GM18508 (cell line): ENCODE data around the gene FAM81B.

Source experiments
- ATAC-seq: cut with Tn5 transposase; IDR thresholded peaks from one replicate; pipeline ENCODE4 v1.9.1; 2021; ENCODE audit warnings: moderate number of reproducible peaks; ENCODE audit not compliant: insufficient read depth, unreplicated experiment

Gene FAM81B

GRCh38 chr5:95393279-95393678 is 2.1 kb downstream of the FAM81B start:
- no peak for ATAC-seq

- no peak for ATAC-seq
Measured at GRCh38 chr5:95398989-95399388, 7.8 kb downstream of the FAM81B start.

GRCh38 chr5:95401626-95402025 is 10.5 kb downstream of the FAM81B start:
- no peak for ATAC-seq

GRCh38 chr5:95403996-95404395 is 12.8 kb downstream of the FAM81B start:
- ATAC-seq, result no peak

- no peak for ATAC-seq
Measured at GRCh38 chr5:95406426-95407090, 15.4 kb downstream of the FAM81B start.

- no peak for ATAC-seq
Measured at GRCh38 chr5:95410279-95410678, 19.1 kb downstream of the FAM81B start.

GRCh38 chr5:95411474-95411873 is 20.3 kb downstream of the FAM81B start:
- no peak for ATAC-seq

- ATAC-seq, result no peak
Measured at GRCh38 chr5:95414451-95414850, 23.3 kb downstream of the FAM81B start.

GRCh38 chr5:95417971-95418370 is 26.8 kb downstream of the FAM81B start:
- ATAC-seq, result no peak

GRCh38 chr5:95422838-95423237 is 31.7 kb downstream of the FAM81B start:
- no peak for ATAC-seq

- no peak for ATAC-seq
Measured at GRCh38 chr5:95424016-95424415, 32.9 kb downstream of the FAM81B start.

GRCh38 chr5:95424526-95424925 is 33.4 kb downstream of the FAM81B start:
- ATAC-seq, result no peak

GRCh38 chr5:95426227-95426626 is 35.1 kb downstream of the FAM81B start:
- no peak for ATAC-seq

- no peak for ATAC-seq
Measured at GRCh38 chr5:95432779-95433178, 41.6 kb downstream of the FAM81B start.

GRCh38 chr5:95439801-95440493 is 48.8 kb downstream of the FAM81B start:
- no peak for ATAC-seq

- ATAC-seq, result no peak
Measured at GRCh38 chr5:95440825-95441224, 49.7 kb downstream of the FAM81B start.

- ATAC-seq, result no peak
Measured at GRCh38 chr5:95441636-95442035, 50.5 kb downstream of the FAM81B start.

GRCh38 chr5:95445442-95445841 is 54.3 kb downstream of the FAM81B start:
- no peak for ATAC-seq

- no peak for ATAC-seq
Measured at GRCh38 chr5:95445995-95446394, 54.8 kb downstream of the FAM81B start.

GRCh38 chr5:95446560-95447221 is 55.5 kb downstream of the FAM81B start:
- ATAC-seq, result no peak

- no peak for ATAC-seq
Measured at GRCh38 chr5:95447961-95448360, 56.8 kb downstream of the FAM81B start.

- ATAC-seq, result no peak
Measured at GRCh38 chr5:95448789-95449188, 57.6 kb downstream of the FAM81B start.
